Measurements from ENCODE around the gene KIAA1755.

The KIAA1755 gene

GRCh38 chr20:38246357-38247165 lies 14.0 kb downstream of the KIAA1755 start:
- no peak for DNase-seq (ENCODE audit: low read depth, low spot score)
- no peak overlapping the region for H3K27ac ChIP-seq

GRCh38 chr20:38245753-38246152 lies 14.8 kb downstream of the KIAA1755 start:
- H3K27ac ChIP-seq: no peak overlapping the region
- DNase-seq (ENCODE audit: low read depth, low spot score): no peak

GRCh38 chr20:38243709-38244020 lies 16.9 kb downstream of the KIAA1755 start:
- DNase-seq (ENCODE audit: low read depth, low spot score): no peak
- H3K27ac ChIP-seq: no peak overlapping the region

DNA sequence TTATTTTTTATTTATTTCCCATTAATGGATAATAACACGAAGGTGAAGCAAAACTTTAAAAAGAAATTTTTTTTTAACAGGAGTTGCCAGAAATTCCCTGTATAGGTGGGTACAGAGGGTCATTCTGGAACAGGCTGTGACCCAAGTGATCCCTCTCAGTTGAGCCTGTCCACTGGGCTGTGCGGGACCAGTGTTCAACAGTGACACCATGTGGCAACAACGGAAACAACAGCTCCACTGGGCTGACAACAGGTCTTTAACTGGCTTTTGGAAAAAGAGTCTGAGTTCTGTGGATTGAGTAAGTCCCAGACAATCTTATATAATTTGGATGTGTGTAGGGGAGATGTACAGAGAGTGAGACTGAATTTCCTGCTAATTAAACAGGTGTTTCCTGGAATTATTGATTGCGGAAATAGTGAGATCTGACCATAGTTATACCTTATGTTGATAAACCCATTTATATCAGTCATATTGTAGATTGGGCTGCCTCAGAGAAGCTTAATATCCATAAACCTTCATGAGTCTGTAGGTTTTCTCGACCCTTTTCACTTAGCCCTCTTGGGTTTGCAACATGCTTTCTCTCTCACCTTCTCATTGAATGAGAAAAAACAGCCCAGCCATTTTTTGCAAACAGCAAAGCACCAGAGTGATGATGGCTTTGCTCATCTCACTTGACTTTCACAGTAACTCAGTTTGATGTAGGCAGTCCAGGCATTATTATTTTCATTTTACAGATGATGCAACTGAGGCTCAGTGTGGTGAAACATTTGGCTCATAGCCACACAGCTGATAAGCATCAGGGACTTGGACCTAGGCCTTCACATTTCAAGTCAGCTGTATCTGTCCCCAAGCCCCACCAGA lies 17.5 kb downstream of the KIAA1755 start:
- DNase-seq (ENCODE audit: low read depth, low spot score): no peak

DNA sequence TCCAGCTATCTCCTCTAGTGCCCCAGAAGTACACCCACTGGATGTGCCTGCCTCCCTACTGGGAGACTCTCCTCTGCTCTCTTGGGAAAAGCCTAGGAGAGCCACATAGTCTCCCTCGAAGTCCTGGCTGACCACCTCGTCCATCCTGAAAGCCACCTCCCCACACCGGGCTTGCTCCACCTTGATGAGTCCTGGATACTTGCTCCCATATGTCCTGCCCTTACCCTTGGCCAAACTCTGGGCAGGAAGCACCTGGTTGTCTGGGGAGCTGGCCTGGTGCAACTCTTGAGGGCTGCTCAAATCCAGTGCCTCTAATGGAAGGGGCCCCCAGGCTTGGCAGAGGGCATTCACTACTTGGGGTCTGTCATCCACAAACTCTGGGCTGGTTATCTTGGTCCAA lies 19.3 kb downstream of the KIAA1755 start:
- no peak overlapping the region for H3K27ac ChIP-seq
- no peak for DNase-seq (ENCODE audit: low read depth, low spot score)

More for the DNA sequence above, 17.5 kb downstream of the KIAA1755 start:
- H3K27ac ChIP-seq: no peak overlapping the region

DNA sequence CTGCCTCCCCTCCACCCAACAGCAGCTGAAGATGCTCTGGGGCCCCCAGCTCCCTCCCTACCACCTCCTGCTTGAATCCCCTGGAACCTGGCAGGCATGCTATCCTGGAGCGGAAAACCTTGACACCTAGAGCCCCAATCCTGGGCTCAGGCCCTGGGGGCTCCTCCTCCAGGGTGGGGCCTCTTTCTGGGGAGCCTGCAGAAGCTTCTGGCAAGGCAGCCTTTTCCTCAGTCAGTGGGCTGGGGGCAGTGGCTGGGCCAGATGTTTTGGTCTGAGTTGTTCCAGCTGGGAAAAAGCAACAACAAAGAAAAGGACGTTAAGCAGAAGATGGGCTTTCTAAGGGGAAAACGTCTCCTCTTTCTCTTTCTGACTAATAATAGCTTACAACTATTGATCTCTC lies 21.1 kb downstream of the KIAA1755 start:
- DNase-seq (ENCODE audit: low read depth, low spot score): no peak
- H3K27ac ChIP-seq: no peak overlapping the region

- no peak for DNase-seq (ENCODE audit: low read depth, low spot score)
- no peak overlapping the region for H3K27ac ChIP-seq
Measured at GRCh38 chr20:38238829-38239228, 21.7 kb downstream of the KIAA1755 start.

GRCh38 chr20:38237381-38237780 lies 23.2 kb downstream of the KIAA1755 start:
- no peak for DNase-seq (ENCODE audit: low read depth, low spot score)
- H3K27ac ChIP-seq: no peak overlapping the region

DNA sequence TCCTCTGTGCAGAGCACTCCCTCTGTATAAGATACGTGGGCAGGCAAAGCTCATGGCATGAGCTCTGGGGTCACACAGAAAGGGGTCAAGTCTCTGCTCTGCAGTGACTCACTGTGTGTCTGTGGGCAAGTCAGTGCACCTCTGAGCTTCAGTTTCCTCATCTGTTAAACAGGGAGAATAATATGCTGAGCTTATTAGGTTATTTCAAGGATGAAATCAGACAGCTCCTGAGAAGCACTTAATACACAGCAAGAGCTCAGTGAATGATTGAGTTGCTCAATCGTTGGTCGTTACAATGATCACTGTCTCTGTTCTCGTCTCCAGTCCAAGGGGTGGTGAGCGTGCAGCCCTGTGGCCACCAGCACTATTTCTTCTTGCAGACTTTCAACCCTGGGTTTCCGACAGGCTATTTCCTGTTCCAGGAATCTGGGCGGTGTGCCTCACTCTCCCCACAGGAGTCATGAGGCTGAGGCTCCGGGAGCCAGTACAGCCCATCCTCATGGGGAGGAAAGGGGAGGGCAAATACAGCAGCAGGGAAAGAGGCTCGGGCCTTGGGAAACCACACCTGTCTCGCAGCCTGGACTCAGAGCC lies 28.9 kb downstream of the KIAA1755 start:
- no peak for DNase-seq (ENCODE audit: low read depth, low spot score)
- H3K27ac ChIP-seq: no peak overlapping the region

DNA sequence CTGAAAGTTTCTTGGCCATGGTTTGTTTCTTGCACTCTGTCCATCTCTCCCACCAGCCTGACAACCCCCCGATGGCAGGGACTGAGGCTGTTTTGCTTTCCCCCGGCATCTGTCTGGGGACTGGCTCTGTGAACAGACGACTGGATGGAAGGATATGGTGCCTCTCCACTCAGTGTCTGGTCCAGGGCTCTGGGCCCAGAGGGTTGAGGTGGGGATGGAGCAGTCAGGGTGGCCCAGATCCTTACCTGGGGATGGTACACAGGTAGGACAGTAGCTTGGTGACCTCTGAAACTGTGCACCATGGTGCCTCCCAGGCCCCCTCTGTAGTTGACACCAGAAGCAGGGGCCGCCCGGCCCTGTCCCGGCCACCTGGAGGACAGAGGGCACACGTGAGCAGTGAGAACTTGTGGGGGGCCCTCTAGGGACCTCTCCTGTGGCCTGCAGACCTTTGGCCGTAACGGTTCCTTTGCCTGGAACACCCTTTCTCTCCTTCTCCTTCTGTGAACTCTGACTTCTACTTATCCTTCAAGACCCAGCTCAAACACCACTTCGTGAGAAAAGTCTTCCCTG lies 29.5 kb downstream of the KIAA1755 start:
- DNase-seq (ENCODE audit: low read depth, low spot score): no peak
- no peak overlapping the region for H3K27ac ChIP-seq

DNA sequence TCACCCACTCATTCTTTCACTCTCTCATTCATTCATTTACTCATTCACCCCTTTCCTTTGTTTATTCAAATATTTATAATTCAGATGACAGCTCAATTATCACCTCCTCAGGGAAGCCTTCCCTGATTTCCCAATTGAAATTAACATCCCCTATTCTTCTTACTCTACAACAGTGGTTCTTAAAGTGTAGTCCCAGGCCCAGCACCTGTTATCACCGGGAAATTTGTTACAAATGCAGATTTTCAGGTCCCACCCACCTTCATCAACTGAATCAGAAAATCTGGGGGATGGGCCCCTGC lies 30.3 kb downstream of the KIAA1755 start:
- no peak overlapping the region for H3K27ac ChIP-seq
- DNase-seq (ENCODE audit: low read depth, low spot score): no peak

DNA sequence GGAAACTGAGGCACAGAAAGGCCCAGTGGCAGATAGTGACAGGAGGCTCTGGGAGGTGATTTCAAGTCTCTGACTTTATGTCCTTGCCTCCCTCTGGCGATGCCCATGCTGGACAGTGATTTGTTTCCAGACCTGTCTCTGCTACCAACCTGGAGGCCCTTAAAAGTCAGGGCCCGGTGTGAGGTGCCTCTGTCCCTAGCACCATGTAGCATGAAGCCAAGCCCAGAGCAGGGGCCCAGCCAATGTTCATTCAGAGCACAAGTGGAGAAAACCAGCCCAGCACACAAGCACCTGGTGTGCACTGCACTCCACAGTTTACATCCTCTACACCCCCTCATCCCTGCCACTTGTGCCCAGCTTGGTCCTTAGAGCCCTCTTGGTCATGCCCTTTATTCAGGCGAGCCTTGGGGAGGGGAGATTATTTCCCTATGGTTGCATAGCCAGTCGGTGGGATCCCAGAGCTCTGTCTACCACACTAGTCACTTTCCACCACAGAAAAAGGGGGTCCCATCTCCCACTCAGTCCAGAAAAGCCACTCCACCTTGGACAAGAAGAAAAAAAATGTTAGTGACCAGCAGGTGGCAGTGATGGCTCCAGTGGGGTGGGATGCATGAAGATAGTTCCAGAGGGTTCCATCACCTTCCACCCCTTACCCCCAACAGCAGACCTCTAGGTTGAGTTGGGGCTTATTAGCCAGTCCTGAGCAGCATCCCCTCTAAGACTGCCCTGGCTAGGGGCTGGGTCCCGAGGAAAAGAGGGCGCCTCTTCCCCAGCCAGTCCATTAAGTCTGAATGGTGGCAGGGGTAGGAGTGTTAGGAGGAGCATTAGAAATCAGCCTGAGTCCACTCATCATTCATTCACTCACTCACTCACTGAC lies 30.9 kb downstream of the KIAA1755 start:
- no peak for DNase-seq (ENCODE audit: low read depth, low spot score)
- H3K27ac ChIP-seq: no peak overlapping the region

GRCh38 chr20:38228436-38228835 lies 32.1 kb downstream of the KIAA1755 start:
- no peak for DNase-seq (ENCODE audit: low read depth, low spot score)
- no peak overlapping the region for H3K27ac ChIP-seq

GRCh38 chr20:38227420-38228360 lies 32.8 kb downstream of the KIAA1755 start:
- no peak overlapping the region for H3K27ac ChIP-seq
- DNase-seq (ENCODE audit: low read depth, low spot score): no peak

GRCh38 chr20:38226553-38226952 lies 34.0 kb downstream of the KIAA1755 start:
- H3K27ac ChIP-seq: no peak overlapping the region
- DNase-seq (ENCODE audit: low read depth, low spot score): no peak

GRCh38 chr20:38225900-38226263 lies 34.7 kb downstream of the KIAA1755 start:
- no peak for DNase-seq (ENCODE audit: low read depth, low spot score)

DNA sequence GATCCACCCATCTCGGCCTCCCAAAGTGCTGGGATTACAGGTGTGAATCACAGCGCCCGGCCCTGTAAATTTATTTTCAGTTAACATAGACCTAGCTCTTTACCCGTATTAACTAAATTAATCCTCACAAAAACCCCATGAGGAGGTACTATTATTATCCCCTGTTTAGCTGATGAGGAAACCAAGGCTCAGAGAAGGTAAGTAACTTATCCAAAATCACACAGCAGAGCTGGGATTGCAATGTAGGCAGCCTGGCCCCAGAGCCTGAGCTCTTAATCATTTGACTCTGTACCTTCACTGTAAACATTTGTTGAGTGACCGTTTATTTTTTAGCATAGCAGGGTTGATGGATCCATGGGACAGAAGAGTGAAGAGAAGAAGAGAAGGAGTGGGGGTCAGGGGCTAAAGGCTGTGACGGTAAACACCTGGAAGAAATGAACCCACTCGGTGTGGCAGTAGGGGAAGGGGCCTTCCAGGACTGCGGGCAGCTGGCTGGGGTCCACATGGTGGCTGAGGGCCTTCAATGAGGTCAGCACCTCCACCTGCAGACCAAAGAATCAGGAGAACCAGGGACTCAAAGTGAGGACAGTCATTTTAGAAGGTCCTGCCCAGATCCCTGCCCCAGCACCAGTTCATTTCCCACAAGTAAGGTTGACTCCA lies 35.2 kb downstream of the KIAA1755 start:
- H3K27ac ChIP-seq: no peak overlapping the region
- DNase-seq (ENCODE audit: low read depth, low spot score): no peak

More at GRCh38 chr20:38225900-38226263, 34.7 kb downstream of the KIAA1755 start:
- H3K27ac ChIP-seq: no peak overlapping the region

DNA sequence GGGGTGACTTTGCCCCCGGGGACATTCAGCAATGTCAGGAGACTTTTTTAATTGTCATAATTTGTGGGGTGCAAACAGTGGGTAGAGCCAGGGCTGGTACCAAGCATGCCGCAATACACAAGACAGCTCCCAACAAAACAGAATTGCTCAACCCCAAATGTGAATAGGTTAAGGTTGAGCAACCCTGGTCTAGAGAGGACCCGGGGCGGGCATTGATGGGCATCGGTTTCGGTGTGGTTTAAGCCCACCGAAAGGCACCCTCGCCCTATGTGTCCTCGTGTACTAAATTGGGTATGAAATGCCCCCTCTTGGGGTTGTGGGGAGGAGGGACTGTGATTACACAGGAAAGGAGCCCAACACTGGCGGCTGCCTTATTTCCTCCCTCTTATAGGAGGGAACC lies 36.0 kb downstream of the KIAA1755 start:
- no peak overlapping the region for H3K27ac ChIP-seq
- DNase-seq (ENCODE audit: low read depth, low spot score): no peak

DNA sequence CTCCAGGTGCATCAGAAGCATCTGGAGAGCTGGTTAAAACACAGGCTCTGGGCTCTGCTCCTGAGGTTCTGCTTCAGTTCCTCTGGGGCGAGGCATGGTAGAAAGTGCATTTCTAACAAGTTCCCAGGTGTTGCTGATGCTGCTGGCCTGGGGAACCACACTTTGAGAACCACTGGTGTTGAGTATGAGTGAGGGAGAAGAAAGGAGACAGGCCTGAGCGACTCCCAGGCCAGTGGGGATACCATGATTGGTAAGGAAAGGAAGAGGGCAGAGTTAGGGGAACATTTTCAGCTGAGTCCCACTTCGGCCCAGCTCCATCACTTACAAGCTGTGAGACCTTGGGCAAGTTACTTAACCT lies 36.8 kb downstream of the KIAA1755 start:
- H3K27ac ChIP-seq: no peak overlapping the region
- DNase-seq (ENCODE audit: low read depth, low spot score): no peak

Data from epithelial cell of prostate (primary cell).